Heart left ventricle (tissue), 16 donors: Measurements from ENCODE around the gene PTPRN2. TPM values are rescaled to one million over a fixed set of nuclear protein-coding genes. Genes with fewer than 3 reads are reported as not detected.
A peak's percentile ranks its signal among the peaks of the same experiment; 100 is the strongest.

ENCODE experiments used
- ATAC-seq, 4 donors: fragments of 200-7000 bp; cut with Tn5 transposase; one replicate each; pipeline ENCODE4 v1.9.1; 2020 to 2022; ENCODE audit warnings: moderate library complexity in 4 of 4, mild to moderate bottlenecking in 3 of 4, moderate number of reproducible peaks in 1 of 4
- DNase-seq, 5 donors: peaks; one replicate each; pipeline ENCODE4 v3.0.0-alpha.2; 2020
- H3K27ac ChIP-seq, 12 donors: fragments of 200-600 bp; sonication (generic) in 4 of 12; one replicate each; pipeline versions ENCODE4 v1.5.0 to v1.8.0; 2016 to 2022; ENCODE audit warnings: mild to moderate bottlenecking in 2 of 12
- H3K27me3 ChIP-seq, 9 donors: fragments of 200-600 bp; sonication (generic) in 2 of 9; one replicate each; pipeline versions ENCODE4 v1.5.1 to v1.8.0; 2016 to 2022; ENCODE audit warnings: mild to moderate bottlenecking in 3 of 9
- H3K36me3 ChIP-seq, 9 donors: fragments of 200-600 bp; sonication (generic) in 2 of 9; one replicate each; pipeline versions ENCODE4 v1.5.0 to v1.8.0; 2018 to 2022; ENCODE audit warnings: mild to moderate bottlenecking in 2 of 9
- H3K4me1 ChIP-seq, 12 donors: fragments of 200-600 bp; sonication (generic) in 4 of 12; one replicate each; pipeline versions ENCODE4 v1.5.0 to v1.8.0; 2016 to 2022; ENCODE audit warnings: mild to moderate bottlenecking in 3 of 12
- H3K4me3 ChIP-seq, 12 donors: fragments of 200-600 bp; sonication (generic) in 4 of 12; one replicate each; pipeline versions ENCODE4 v1.5.0 to v1.8.0; 2017 to 2022; ENCODE audit warnings: mild to moderate bottlenecking in 9 of 12, moderate library complexity in 4 of 12
- H3K9me3 ChIP-seq, 12 donors: fragments of 200-600 bp; sonication (generic) in 4 of 12; one replicate each; pipeline versions ENCODE4 v1.5.0 to v1.8.0; 2016 to 2022; ENCODE audit warnings: mild to moderate bottlenecking in 1 of 12
- POLR2A ChIP-seq, 2 donors: fragments of 450-650 bp; IDR thresholded peaks; one replicate each; pipeline ENCODE4 v1.6.1; 2017; ENCODE audit warnings: antibody characterized with exemption in 2 of 2, mild to moderate bottlenecking in 2 of 2, moderate library complexity in 2 of 2
- WGBS, 4 donors: extraction: QIAGEN DNeasy Blood & Tissue Kit in 2 of 4; methylation state at CpG; one replicate each; pipeline versions ENCODE4 v1.1.5 to v1.1.7; 2013 to 2018; 5-methylcytosine and 5-hydroxymethylcytosine counted together
- intact Hi-C, 10 donors: fragments of 100-400 bp; cut with DNase I; formaldehyde crosslinking; loops; one replicate each; pipeline versions ENCODE4 v1.11.1 to v1.14.2; 2022
- polyA plus RNA-seq, 2 donors: library from polyadenylated mRNA; stranded (reverse); fragments of 200-250 nt; gene quantifications; one replicate each; pipeline ENCODE4 v1.2.3, GENCODE V29; 2013
- total RNA-seq, 9 donors: library from RNA; depleted of rRNA in 2 of 9; stranded (reverse); fragments of >200 nt in 2 of 9; fragmentation: NEBNext Ultra II Directional in 3 of 9; extraction: Animal tissue kit (Norgen Biotek cat#: 25700) in 3 of 9; gene quantifications; one replicate each; pipeline versions ENCODE4 v1.1.0 to v1.2.4, GENCODE V29; 2016 to 2023
- TF ChIP-seq, protein P1 (sequence below), 12 donors: fragments of 200-600 bp; sonication (generic) in 4 of 12; IDR thresholded peaks; one replicate each; pipeline versions ENCODE4 v1.5.0 to v1.8.0; 2018 to 2022; ENCODE audit warnings: antibody characterized with exemption in 12 of 12, mild to moderate bottlenecking in 5 of 12
- donor health status: ischemic (EF 13 %, LVEDD 7.1; RV severe dilation, severe dysfunction).
- donor health status: healthy with polysubstance abuse.
- donor health status: DM: no; HTN: yes; CAD: no.
- donor health status: DM: no; HTN: no; CAD: no.
- donor health status: ischemic (EF 25% LVEDD 6.9; RV normal size, moderate dysfunction).
- donor health status: ischemic (EF 25% LVEDD 5.7; RV mildly dilated, moderate dysfunction).
- donor health status: healthy.
- donor health status: DM: yes; HTN: yes; CAD: no.
- donor health status: ischemic (EF 35%, LVEDD 5.7; RV mildly dilated, moderate dysfunction).
- donor health status: nonischemic (EF 11% LVEDD 7.7; RV severe dilation, severe dysfunction).
- donor health status: DM: yes; HTN: yes; CAD: no.
- donor health status: PGD.
- donor health status: ischemic (EF 29% LVEDD 5.4; RV normal size, mild dysfunction).
- donor health status: nonischemic (EF 23%, LVEDD 6.1; RV moderate dilation, normal function).

PTPRN2 gene
- total and polyA plus RNA-seq, 11 donors: 0.61 to 2.3 (median 1.3) TPM

DNA sequence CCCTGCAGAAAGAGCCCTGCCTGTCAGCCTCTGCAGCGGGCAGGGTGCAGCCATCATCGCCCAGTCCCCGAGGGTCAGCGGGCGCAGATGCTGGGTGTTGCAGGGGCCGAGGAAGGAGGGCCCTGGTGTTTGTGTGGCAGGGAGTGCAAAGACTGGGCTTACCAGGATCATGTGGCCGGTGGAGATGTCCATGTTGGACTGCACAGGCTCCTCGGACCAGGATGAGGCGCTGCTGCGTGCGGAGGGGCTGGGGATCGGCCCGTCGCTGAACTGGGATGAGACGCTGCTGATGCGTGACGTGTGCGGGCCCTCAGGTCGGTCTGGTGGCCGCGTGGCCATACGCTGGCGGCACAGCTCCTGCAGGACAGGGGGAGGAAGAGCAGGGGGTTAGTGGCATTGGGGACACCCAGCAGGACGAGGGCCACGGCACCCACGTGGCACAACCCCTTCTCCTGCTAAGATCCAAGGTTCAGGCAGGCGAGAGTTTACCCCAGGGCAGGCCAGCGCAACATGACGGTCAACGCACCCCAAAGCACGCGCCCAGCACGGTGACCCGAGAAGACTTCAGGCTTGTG, 931.3 kb downstream of the PTPRN2 start:
- 92 to 95% (median 93%) methylated on average over 31 to 34 of the region's 34 CpGs for WGBS, 4 donors
- Histone ChIP-seq H3K9me3 (no peaks in the 10 kb centered on the region), H3K27ac (no peak overlapping the region), H3K27me3 (peaks cover 0 to 16% (median 0%) of the 10 kb centered on the region in 9 donors), H3K4me3 (no peak overlapping the region), H3K36me3 (no peaks in the 10 kb centered on the region), H3K4me1 (no peaks in the 10 kb centered on the region)
- no peak for ATAC-seq
- TF ChIP-seq, protein P1, sequence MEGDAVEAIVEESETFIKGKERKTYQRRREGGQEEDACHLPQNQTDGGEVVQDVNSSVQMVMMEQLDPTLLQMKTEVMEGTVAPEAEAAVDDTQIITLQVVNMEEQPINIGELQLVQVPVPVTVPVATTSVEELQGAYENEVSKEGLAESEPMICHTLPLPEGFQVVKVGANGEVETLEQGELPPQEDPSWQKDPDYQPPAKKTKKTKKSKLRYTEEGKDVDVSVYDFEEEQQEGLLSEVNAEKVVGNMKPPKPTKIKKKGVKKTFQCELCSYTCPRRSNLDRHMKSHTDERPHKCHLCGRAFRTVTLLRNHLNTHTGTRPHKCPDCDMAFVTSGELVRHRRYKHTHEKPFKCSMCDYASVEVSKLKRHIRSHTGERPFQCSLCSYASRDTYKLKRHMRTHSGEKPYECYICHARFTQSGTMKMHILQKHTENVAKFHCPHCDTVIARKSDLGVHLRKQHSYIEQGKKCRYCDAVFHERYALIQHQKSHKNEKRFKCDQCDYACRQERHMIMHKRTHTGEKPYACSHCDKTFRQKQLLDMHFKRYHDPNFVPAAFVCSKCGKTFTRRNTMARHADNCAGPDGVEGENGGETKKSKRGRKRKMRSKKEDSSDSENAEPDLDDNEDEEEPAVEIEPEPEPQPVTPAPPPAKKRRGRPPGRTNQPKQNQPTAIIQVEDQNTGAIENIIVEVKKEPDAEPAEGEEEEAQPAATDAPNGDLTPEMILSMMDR (IDR thresholded peaks at IDR 0.05): no peak
- no peak for TF ChIP-seq POLR2A (IDR thresholded peaks at IDR 0.05)
- intact Hi-C loops: no loop called here
- peak in 1 of 5 donors; percentile 59 for DNase-seq

DNA sequence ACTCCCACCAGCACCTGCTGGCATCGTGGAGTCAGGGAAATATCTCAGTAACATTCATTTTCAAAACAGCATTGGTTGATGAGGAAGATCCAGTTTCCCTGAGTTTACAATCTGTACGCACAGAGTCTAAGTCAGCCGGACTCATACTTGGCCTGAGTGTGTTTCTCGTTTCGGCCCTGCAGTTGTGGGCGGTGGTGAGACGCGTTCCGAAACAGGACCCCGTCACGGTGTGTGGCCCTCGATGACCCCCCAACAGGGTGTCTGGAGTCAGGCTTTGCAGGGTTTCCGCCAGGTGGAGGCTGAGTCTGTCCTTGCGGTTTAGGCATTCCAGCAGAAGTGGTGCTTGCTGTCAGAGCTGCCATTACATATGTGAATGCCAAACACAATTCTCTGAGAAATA, 933.3 kb downstream of the PTPRN2 start:
- no peak for ATAC-seq
- intact Hi-C loops: no loop called here
- H3K4me1 ChIP-seq: no peaks in the 10 kb centered on the region
- TF ChIP-seq, protein P1 (IDR thresholded peaks at IDR 0.05): no peak
- no peak for TF ChIP-seq POLR2A (IDR thresholded peaks at IDR 0.05)
- WGBS, 4 donors: 82 to 87% (median 84%) methylated on average over 14 of the region's 14 CpGs
- no peaks in the 10 kb centered on the region for H3K36me3 ChIP-seq
- no peak overlapping the region for H3K27ac ChIP-seq
- peaks cover 0 to 8% (median 0%) of the 10 kb centered on the region in 9 donors for H3K27me3 ChIP-seq
- H3K4me3 ChIP-seq: no peak overlapping the region
- no peak for DNase-seq
- no peaks in the 10 kb centered on the region for H3K9me3 ChIP-seq

DNA sequence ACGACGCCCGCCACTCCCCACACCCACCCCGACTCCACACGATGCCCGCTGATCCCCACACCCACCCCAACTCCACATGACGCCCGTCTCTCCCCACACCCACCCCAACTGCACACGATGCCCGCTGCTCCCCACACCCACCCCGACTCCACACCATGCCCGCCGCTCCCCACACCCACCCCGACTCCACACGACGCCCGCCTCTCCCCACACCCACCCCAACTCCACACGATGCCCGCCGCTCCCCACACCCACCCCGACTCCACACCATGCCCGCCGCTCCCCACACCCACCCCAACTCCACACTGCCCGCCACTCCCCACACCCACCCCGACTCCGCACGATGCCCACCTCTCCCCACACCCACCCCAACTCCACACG, 933.8 kb downstream of the PTPRN2 start:
- TF ChIP-seq POLR2A (IDR thresholded peaks at IDR 0.05): no peak
- TF ChIP-seq, protein P1 (IDR thresholded peaks at IDR 0.05): no peak
- peak in 1 of 5 donors; percentile 36 for DNase-seq
- H3K27me3 ChIP-seq: peaks cover 0 to 6% (median 0%) of the 10 kb centered on the region in 9 donors
- H3K36me3 ChIP-seq: no peaks in the 10 kb centered on the region
- H3K4me3 ChIP-seq: no peak overlapping the region
- no peak overlapping the region for H3K27ac ChIP-seq
- intact Hi-C loops: no loop called here
- ATAC-seq: no peak
- 90 to 93% (median 92%) methylated on average over 23 to 28 of the region's 28 CpGs for WGBS, 4 donors
- H3K4me1 ChIP-seq: no peaks in the 10 kb centered on the region
- H3K9me3 ChIP-seq: no peaks in the 10 kb centered on the region

DNA sequence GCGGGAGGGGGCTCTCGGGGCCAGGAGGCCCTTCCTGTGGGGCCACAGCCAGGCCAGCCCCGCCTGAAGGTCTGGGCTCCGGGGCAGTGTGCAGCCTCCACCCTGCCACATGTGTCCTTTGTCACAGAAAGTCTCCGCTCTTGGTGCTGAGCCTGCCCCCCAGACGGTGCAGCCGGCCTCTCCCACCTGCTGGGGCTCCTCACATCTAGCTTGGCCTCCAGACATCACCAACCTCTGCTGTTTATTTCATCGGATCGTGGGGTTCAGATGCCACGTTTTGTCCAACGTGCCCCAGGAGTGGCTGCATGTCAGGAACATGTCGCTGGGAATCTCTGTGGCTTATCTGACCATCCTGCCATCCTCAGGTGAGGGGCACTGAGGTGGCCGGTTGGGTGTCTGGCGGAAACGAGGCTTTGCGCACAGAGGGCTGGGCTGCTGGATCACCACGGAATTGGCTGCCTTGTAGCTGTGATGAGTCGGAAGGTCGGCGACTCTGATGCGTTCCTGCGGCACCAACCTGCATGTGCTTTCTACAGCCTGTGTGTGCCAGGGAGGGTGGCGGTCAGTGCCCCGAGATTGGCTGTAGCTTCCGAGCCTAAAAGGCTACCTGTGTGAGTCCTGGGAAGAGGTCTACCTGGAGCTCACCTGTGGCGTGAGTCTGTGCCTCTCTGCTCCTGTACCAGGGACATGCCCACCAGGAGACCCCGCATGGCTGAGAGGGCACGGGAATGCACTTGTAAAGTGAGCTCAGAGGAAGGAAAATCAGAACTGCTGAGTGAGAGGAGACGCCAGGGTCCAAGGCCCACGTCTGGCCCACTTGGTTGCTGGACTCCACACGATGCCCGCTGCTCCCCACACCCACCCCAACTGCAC, 934.4 kb downstream of the PTPRN2 start:
- Histone ChIP-seq H3K27me3 (no peaks in the 10 kb centered on the region), H3K4me1 (no peaks in the 10 kb centered on the region), H3K4me3 (no peak overlapping the region), H3K36me3 (no peaks in the 10 kb centered on the region), H3K9me3 (no peaks in the 10 kb centered on the region), H3K27ac (no peak overlapping the region)
- peak in 1 of 5 donors; percentile 38 for DNase-seq
- ATAC-seq: no peak
- intact Hi-C loops: no loop called here
- TF ChIP-seq, protein P1 (IDR thresholded peaks at IDR 0.05): no peak
- no peak for TF ChIP-seq POLR2A (IDR thresholded peaks at IDR 0.05)
- 81 to 87% (median 84%) methylated on average over 30 to 32 of the region's 32 CpGs for WGBS, 4 donors
